ENCODE results near the gene SEC14L5.

Gene SEC14L5

GRCh38 chr16:5027086-5027485 lies 69.0 kb downstream of the SEC14L5 start:
- no peak overlapping the region for H3K4me3 ChIP-seq (ENCODE audit: low read depth, low read length)
- no peaks in the 10 kb centered on the region for H3K27me3 ChIP-seq (ENCODE audit: control insufficient read depth, insufficient read depth, low read length)
- H3K36me3 ChIP-seq (ENCODE audit: control insufficient read depth, insufficient read depth, low read length): peaks cover 3% of the 10 kb centered on the region
- no peaks in the 10 kb centered on the region for H3K9me3 ChIP-seq (ENCODE audit: control insufficient read depth, insufficient read depth, low read length)
- H3K4me1 ChIP-seq (ENCODE audit: control insufficient read depth, insufficient read depth, low read length): no peaks in the 10 kb centered on the region
- H3K9ac ChIP-seq (ENCODE audit: low read depth, low read length): no peak overlapping the region

- Histone ChIP-seq H3K9me3 (ENCODE audit: control insufficient read depth, insufficient read depth, low read length) (no peaks in the 10 kb centered on the region), H3K9ac (ENCODE audit: low read depth, low read length) (no peak overlapping the region), H3K4me3 (ENCODE audit: low read depth, low read length) (no peak overlapping the region), H3K27me3 (ENCODE audit: control insufficient read depth, insufficient read depth, low read length) (peaks cover 2% of the 10 kb centered on the region), H3K36me3 (ENCODE audit: control insufficient read depth, insufficient read depth, low read length) (peaks cover 3% of the 10 kb centered on the region), H3K4me1 (ENCODE audit: control insufficient read depth, insufficient read depth, low read length) (peaks cover 1% of the 10 kb centered on the region)
These were observed 69.6 kb downstream of the SEC14L5 start for GRCh38 chr16:5027575-5028235.

DNA sequence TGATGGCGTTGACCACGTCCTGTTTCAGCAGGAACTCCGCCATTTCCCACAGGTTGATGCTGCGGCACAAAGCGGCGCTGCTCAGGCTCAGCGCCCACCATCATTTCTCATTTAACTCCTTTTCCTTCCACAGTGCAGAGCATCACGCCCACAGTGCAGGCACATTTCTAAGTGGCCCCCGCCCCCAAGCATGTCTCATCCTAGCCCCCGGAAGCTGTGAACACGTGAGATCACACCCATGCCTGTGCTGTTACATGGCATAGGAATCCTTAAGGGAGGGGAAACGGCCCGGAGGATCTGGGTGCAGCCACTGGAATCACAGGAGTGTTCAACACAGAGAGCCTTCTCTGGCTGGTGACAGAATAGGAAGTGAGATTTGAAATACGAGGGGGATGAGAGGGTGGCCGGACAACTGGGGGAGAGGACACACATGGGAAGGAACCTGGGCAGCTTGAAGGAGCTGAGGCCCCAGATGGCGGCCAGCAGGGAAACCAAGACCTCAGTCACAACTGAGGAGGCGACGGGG lies 70.9 kb downstream of the SEC14L5 start:
- H3K27me3 ChIP-seq (ENCODE audit: control insufficient read depth, insufficient read depth, low read length): peaks cover 6% of the 10 kb centered on the region
- H3K9me3 ChIP-seq (ENCODE audit: control insufficient read depth, insufficient read depth, low read length): no peaks in the 10 kb centered on the region
- H3K9ac ChIP-seq (ENCODE audit: low read depth, low read length): no peak overlapping the region
- peaks cover 3% of the 10 kb centered on the region for H3K36me3 ChIP-seq (ENCODE audit: control insufficient read depth, insufficient read depth, low read length)
- no peak overlapping the region for H3K4me3 ChIP-seq (ENCODE audit: low read depth, low read length)
- H3K4me1 ChIP-seq (ENCODE audit: control insufficient read depth, insufficient read depth, low read length): peaks cover 3% of the 10 kb centered on the region

GRCh38 chr16:5030251-5030870 lies 72.2 kb downstream of the SEC14L5 start:
- Histone ChIP-seq H3K9ac (ENCODE audit: low read depth, low read length) (no peak overlapping the region), H3K36me3 (ENCODE audit: control insufficient read depth, insufficient read depth, low read length) (no peaks in the 10 kb centered on the region), H3K4me3 (ENCODE audit: low read depth, low read length) (no peak overlapping the region)

GRCh38 chr16:5031601-5032000 lies 73.5 kb downstream of the SEC14L5 start:
- Histone ChIP-seq H3K9ac (ENCODE audit: low read depth, low read length) (no peak overlapping the region), H3K9me3 (ENCODE audit: control insufficient read depth, insufficient read depth, low read length) (no peaks in the 10 kb centered on the region), H3K4me1 (ENCODE audit: control insufficient read depth, insufficient read depth, low read length) (peaks cover 7% of the 10 kb centered on the region), H3K36me3 (ENCODE audit: control insufficient read depth, insufficient read depth, low read length) (no peaks in the 10 kb centered on the region), H3K4me3 (ENCODE audit: low read depth, low read length) (no peak overlapping the region), H3K27me3 (ENCODE audit: control insufficient read depth, insufficient read depth, low read length) (peaks cover 6% of the 10 kb centered on the region)

More at GRCh38 chr16:5030251-5030870, 72.2 kb downstream of the SEC14L5 start:
- Histone ChIP-seq H3K4me1 (ENCODE audit: control insufficient read depth, insufficient read depth, low read length) (peaks cover 5% of the 10 kb centered on the region), H3K9me3 (ENCODE audit: control insufficient read depth, insufficient read depth, low read length) (no peaks in the 10 kb centered on the region), H3K27me3 (ENCODE audit: control insufficient read depth, insufficient read depth, low read length) (peaks cover 6% of the 10 kb centered on the region)

- no peak overlapping the region for H3K9ac ChIP-seq (ENCODE audit: low read depth, low read length)
- H3K27me3 ChIP-seq (ENCODE audit: control insufficient read depth, insufficient read depth, low read length): peaks cover 6% of the 10 kb centered on the region
- peaks cover 13% of the 10 kb centered on the region for H3K4me1 ChIP-seq (ENCODE audit: control insufficient read depth, insufficient read depth, low read length)
- no peaks in the 10 kb centered on the region for H3K36me3 ChIP-seq (ENCODE audit: control insufficient read depth, insufficient read depth, low read length)
- H3K9me3 ChIP-seq (ENCODE audit: control insufficient read depth, insufficient read depth, low read length): no peaks in the 10 kb centered on the region
- H3K4me3 ChIP-seq (ENCODE audit: low read depth, low read length): peak overlapping the region; percentile 76
These were observed 74.6 kb downstream of the SEC14L5 start for GRCh38 chr16:5032748-5033167.

GRCh38 chr16:5033256-5034166 lies 75.4 kb downstream of the SEC14L5 start, which contains the start of gene NAGPA:
Gene NAGPA, minus strand, starts transcription at chr16:5033935. Its CDS starts 21 bp downstream, at chr16:5033914.
- peak within 1 kb of the TSS; percentile 76 for H3K4me3 ChIP-seq (ENCODE audit: low read depth, low read length)
- peaks cover 6% of the 10 kb centered on the region for H3K27me3 ChIP-seq (ENCODE audit: control insufficient read depth, insufficient read depth, low read length)

DNA sequence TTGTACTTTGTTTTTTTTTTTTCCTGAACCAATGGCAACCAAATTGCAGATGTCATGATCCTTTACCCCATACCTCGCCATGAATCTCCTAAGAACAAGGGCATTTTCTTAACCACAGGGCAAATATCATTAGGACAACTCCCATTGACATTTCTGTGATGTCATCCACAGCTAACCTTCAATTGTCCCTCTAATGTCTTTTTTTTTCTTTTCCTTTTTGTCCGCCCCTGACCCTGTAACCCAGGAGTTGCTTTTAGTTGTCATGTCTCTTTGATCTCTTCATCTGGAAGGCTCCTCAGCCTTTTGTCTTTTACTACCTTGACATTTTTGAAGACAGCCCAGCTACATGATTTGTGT lies 76.0 kb downstream of the SEC14L5 start:
- Histone ChIP-seq H3K9me3 (ENCODE audit: control insufficient read depth, insufficient read depth, low read length) (no peaks in the 10 kb centered on the region), H3K4me1 (ENCODE audit: control insufficient read depth, insufficient read depth, low read length) (peaks cover 13% of the 10 kb centered on the region)

More at GRCh38 chr16:5033256-5034166, 75.4 kb downstream of the SEC14L5 start, which contains the start of gene NAGPA:
- Histone ChIP-seq H3K4me1 (ENCODE audit: control insufficient read depth, insufficient read depth, low read length) (peaks cover 13% of the 10 kb centered on the region), H3K9ac (ENCODE audit: low read depth, low read length) (peak within 1 kb of the TSS; percentile 47), H3K9me3 (ENCODE audit: control insufficient read depth, insufficient read depth, low read length) (no peaks in the 10 kb centered on the region), H3K36me3 (ENCODE audit: control insufficient read depth, insufficient read depth, low read length) (no peaks in the 10 kb centered on the region)

DNA sequence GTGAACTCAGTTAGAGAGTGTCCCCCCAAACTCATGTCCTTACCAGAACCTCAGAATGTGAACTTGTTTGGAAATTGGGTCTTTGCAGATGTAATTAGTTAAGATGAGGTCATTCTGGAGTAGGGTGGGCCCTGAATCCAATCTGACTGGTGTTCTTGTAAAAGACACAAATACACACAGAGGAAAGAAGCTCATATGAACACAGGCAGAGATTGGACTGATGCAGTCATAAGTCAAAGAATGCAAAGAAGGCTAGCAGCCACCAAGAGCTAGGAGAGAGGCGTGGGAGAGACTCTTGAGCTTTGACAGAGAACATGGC lies 77.7 kb downstream of the SEC14L5 start:
- Histone ChIP-seq H3K36me3 (ENCODE audit: control insufficient read depth, insufficient read depth, low read length) (no peaks in the 10 kb centered on the region), H3K9ac (ENCODE audit: low read depth, low read length) (no peak overlapping the region), H3K27me3 (ENCODE audit: control insufficient read depth, insufficient read depth, low read length) (peaks cover 6% of the 10 kb centered on the region), H3K4me3 (ENCODE audit: low read depth, low read length) (no peak overlapping the region), H3K4me1 (ENCODE audit: control insufficient read depth, insufficient read depth, low read length) (peaks cover 13% of the 10 kb centered on the region), H3K9me3 (ENCODE audit: control insufficient read depth, insufficient read depth, low read length) (no peaks in the 10 kb centered on the region)

More for the DNA sequence above, 76.0 kb downstream of the SEC14L5 start:
- H3K27me3 ChIP-seq (ENCODE audit: control insufficient read depth, insufficient read depth, low read length): peaks cover 6% of the 10 kb centered on the region
- H3K9ac ChIP-seq (ENCODE audit: low read depth, low read length): peak overlapping the region; percentile 14
- H3K4me3 ChIP-seq (ENCODE audit: low read depth, low read length): peak overlapping the region; percentile 76
- no peaks in the 10 kb centered on the region for H3K36me3 ChIP-seq (ENCODE audit: control insufficient read depth, insufficient read depth, low read length)

- H3K9me3 ChIP-seq (ENCODE audit: control insufficient read depth, insufficient read depth, low read length): no peaks in the 10 kb centered on the region
- no peak overlapping the region for H3K4me3 ChIP-seq (ENCODE audit: low read depth, low read length)
- peaks cover 13% of the 10 kb centered on the region for H3K4me1 ChIP-seq (ENCODE audit: control insufficient read depth, insufficient read depth, low read length)
- peak overlapping the region; percentile 4 for H3K9ac ChIP-seq (ENCODE audit: low read depth, low read length)
- peaks cover 6% of the 10 kb centered on the region for H3K27me3 ChIP-seq (ENCODE audit: control insufficient read depth, insufficient read depth, low read length)
- H3K36me3 ChIP-seq (ENCODE audit: control insufficient read depth, insufficient read depth, low read length): no peaks in the 10 kb centered on the region
These were observed 78.4 kb downstream of the SEC14L5 start for GRCh38 chr16:5036228-5037156.

DNA sequence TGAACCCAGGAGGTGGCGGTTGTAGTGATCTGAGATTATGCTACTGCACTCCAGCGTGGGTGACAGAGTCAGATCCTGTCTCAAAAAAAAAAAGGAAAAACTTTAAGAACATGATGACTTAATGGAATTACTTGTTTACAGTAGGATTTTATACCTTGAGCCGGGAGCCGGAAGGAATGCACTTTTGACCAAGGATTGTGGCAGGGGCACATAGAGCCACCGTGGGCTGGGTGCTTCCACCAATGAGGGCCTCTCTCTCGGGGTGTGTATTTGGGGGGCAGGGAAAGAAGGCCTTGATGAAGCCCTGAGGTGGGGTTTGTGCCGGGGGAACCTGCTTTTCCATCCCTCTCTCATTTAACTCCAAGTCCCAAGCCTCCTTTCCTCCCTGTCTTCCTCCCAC lies 82.3 kb downstream of the SEC14L5 start:
- no peaks in the 10 kb centered on the region for H3K9me3 ChIP-seq (ENCODE audit: control insufficient read depth, insufficient read depth, low read length)

More for the DNA sequence above, 82.3 kb downstream of the SEC14L5 start:
- Histone ChIP-seq H3K4me3 (ENCODE audit: low read depth, low read length) (no peak overlapping the region), H3K27me3 (ENCODE audit: control insufficient read depth, insufficient read depth, low read length) (no peaks in the 10 kb centered on the region), H3K9ac (ENCODE audit: low read depth, low read length) (no peak overlapping the region), H3K36me3 (ENCODE audit: control insufficient read depth, insufficient read depth, low read length) (no peaks in the 10 kb centered on the region), H3K4me1 (ENCODE audit: control insufficient read depth, insufficient read depth, low read length) (peaks cover 7% of the 10 kb centered on the region)

Data from iPS-15b (cell line).